Measurements from ENCODE around the gene ATOX1. TPM values are rescaled to one million over a fixed set of nuclear protein-coding genes. Genes with fewer than 3 reads are reported as not detected.

ATOX1 gene
- total and polyA plus RNA-seq, 9 of the 15 experiments (the other 6 are each of a cell fraction or from before 2014, with no cell fraction given), result 59.2 to 318 (median 86.2) TPM

- H3K36me3 ChIP-seq (ENCODE audit: control insufficient read depth, insufficient read depth, low read length), result peaks cover 64% of the 10 kb centered on the region
- H3K4me3 ChIP-seq, result peak overlapping the region; percentile 90
- intact Hi-C loops (cut with micrococcal nuclease), result loop anchor here (5.0 kb wide), 1 partner anchor 327 kb away; the partner anchor contains the start of gene SLC36A1
- peak overlapping the region in 1 of 2 experiments; percentile 94; a peak in 2 of 4 replicates for H3K9ac ChIP-seq (ENCODE audit: insufficient read depth in 1 of 2, low read depth in 2 of 2, low read length in 2 of 2)
- no peaks in the 10 kb centered on the region for H3K27me3 ChIP-seq (ENCODE audit: control insufficient read depth in 2 of 2, insufficient read depth in 2 of 2, low read length in 2 of 2)
- H3K9me1 ChIP-seq (ENCODE audit: control insufficient read depth, insufficient read depth, low read length), result no peaks in the 10 kb centered on the region
- POLR2A ChIA-PET, result interaction anchor here (0.6 to 2.8 kb wide), 6 partner anchors 8 to 1739 kb away, joined by 3 to 13 read pairs (median 6); no protein-coding TSS in a partner anchor
- ATAC-seq, result no peak
- peaks cover 53% of the 10 kb centered on the region for H4K20me1 ChIP-seq (replicated peaks; ENCODE audit: control insufficient read depth, insufficient read depth, low read length)
- H3K27ac ChIP-seq (ENCODE audit: extremely low read depth, low read depth, low read length), result peak overlapping the region; percentile 36; the same call in 2 of the 3 replicates
- peaks cover 12 to 19% of the 10 kb centered on the region in 2 experiments; a peak in 4 of 5 replicates for H3K4me1 ChIP-seq (replicated peaks in 1 of 2; ENCODE audit: control insufficient read depth in 2 of 2, insufficient read depth in 2 of 2, low read length in 2 of 2)
- H3K9me3 ChIP-seq (replicated peaks; ENCODE audit: control insufficient read depth, insufficient read depth, low read depth, low read length), result no peaks in the 10 kb centered on the region
- FAIRE-seq, result peak; percentile 15
- no peak overlapping the region for H2AFZ ChIP-seq (ENCODE audit: low read depth, low read length)
- no peak for DNase-seq (ENCODE audit: extremely low read depth in 1 of 4, low spot score in 3 of 4)
- no TSS peak for BruUV-seq (replicated peaks)
- 0% methylated on average over 3 of the region's 3 CpGs for WGBS (ENCODE audit: insufficient coverage, low coverage, missing lambda C conversion rate)
- in situ Hi-C loops (cut with MboI), result no loop called here
- CTCF ChIA-PET (ENCODE audit: low intra/inter-chr PET ratio), result no interaction called here
- H3K4me2 ChIP-seq (ENCODE audit: insufficient read depth, low read length), result peak overlapping the region; percentile 98
- H3K79me2 ChIP-seq (ENCODE audit: control insufficient read depth, insufficient read depth, low read length), result peaks cover 87% of the 10 kb centered on the region
- TF ChIP-seq CAMTA2 (CRISPR knock-in tag; conservative IDR thresholded peaks at IDR 0.05) (no peak), CEBPZ (IDR thresholded peaks at IDR 0.05; ENCODE audit: borderline replicate concordance, low read depth, low read length) (no peak), HDAC6 (IDR thresholded peaks at IDR 0.05; ENCODE audit: low read depth, low read length) (no peak), ZKSCAN3 (CRISPR knock-in tag; IDR thresholded peaks at IDR 0.05) (no peak), GABPB2 (CRISPR knock-in tag; conservative IDR thresholded peaks at IDR 0.05) (no peak), SMAD1 (IDR thresholded peaks at IDR 0.05; ENCODE audit: low read depth, low read length, partially characterized antibody) (no peak), FOXJ3 (CRISPR knock-in tag; IDR thresholded peaks at IDR 0.05) (no peak), ZNF436 (CRISPR knock-in tag; IDR thresholded peaks at IDR 0.05) (no peak), NBN (IDR thresholded peaks at IDR 0.05; ENCODE audit: low read depth) (no peak), TEAD1 (CRISPR knock-in tag; IDR thresholded peaks at IDR 0.05) (no peak), BRD9 (IDR thresholded peaks at IDR 0.05; ENCODE audit: low read depth, partially characterized antibody) (no peak), ZNF316 (IDR thresholded peaks at IDR 0.05) (no peak), ZNF764 (CRISPR knock-in tag; IDR thresholded peaks at IDR 0.05; ENCODE audit: low read depth) (no peak), ZNF184 (CRISPR knock-in tag; IDR thresholded peaks at IDR 0.05) (no peak), RB1 (IDR thresholded peaks at IDR 0.05; ENCODE audit: low read depth) (no peak), HDAC1 (IDR thresholded peaks at IDR 0.05) (no peak), STAT5B (CRISPR knock-in tag; IDR thresholded peaks at IDR 0.05) (no peak)
- TF ChIP-seq, protein P1, sequence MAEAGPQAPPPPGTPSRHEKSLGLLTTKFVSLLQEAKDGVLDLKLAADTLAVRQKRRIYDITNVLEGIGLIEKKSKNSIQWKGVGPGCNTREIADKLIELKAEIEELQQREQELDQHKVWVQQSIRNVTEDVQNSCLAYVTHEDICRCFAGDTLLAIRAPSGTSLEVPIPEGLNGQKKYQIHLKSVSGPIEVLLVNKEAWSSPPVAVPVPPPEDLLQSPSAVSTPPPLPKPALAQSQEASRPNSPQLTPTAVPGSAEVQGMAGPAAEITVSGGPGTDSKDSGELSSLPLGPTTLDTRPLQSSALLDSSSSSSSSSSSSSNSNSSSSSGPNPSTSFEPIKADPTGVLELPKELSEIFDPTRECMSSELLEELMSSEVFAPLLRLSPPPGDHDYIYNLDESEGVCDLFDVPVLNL (CRISPR knock-in tag; IDR thresholded peaks at IDR 0.05; ENCODE audit: low read depth), result no peak
- TF ChIP-seq, protein P2, sequence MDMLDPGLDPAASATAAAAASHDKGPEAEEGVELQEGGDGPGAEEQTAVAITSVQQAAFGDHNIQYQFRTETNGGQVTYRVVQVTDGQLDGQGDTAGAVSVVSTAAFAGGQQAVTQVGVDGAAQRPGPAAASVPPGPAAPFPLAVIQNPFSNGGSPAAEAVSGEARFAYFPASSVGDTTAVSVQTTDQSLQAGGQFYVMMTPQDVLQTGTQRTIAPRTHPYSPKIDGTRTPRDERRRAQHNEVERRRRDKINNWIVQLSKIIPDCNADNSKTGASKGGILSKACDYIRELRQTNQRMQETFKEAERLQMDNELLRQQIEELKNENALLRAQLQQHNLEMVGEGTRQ (CRISPR knock-in tag; IDR thresholded peaks at IDR 0.05), result no peak
Measured at GRCh38 chr5:151773951-151774350, 15.5 kb upstream of the ATOX1 start.
